Measurements from ENCODE around the gene PRAMEF11. TPM values are rescaled to one million over a fixed set of nuclear protein-coding genes. Genes with fewer than 3 reads are reported as not detected.
"Not testable (repeated sequence)": the region's sequence is repeated elsewhere in the genome, so short reads cannot be mapped to it uniquely, and the experiment has no call there.

The PRAMEF11 gene
- total RNA-seq, result not detected

DNA sequence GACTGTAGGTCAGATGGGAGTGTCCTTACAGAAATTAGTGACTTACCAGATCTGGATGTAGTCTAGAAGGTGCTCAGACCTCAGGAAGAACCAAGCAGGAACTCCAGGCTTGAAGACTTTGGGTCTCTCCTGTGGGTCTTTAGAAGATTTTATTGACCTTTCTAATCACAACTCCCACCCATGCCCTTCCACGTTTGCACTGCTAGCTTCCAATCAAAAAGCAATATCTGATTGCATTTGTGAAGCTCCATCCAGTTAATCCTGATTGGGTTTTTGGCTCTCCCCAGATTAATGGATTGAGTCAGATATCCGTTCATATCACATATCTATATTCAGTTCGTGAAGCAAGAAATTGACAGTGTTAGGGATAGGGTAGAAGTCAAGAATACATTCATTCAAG lies at the start of gene PRAMEF11:
PRAMEF11 (minus strand) TSS at position 101 of the 400 bp plus-strand sequence. CDS start 2,621 bp downstream, outside the sequence.
- DNase-seq (ENCODE audit: low spot score); H3K27me3 ChIP-seq; H3K4me1 ChIP-seq; H3K4me3 ChIP-seq; H3K9me3 ChIP-seq; H3K36me3 ChIP-seq; H3K27ac ChIP-seq: not testable (repeated sequence)

DNA sequence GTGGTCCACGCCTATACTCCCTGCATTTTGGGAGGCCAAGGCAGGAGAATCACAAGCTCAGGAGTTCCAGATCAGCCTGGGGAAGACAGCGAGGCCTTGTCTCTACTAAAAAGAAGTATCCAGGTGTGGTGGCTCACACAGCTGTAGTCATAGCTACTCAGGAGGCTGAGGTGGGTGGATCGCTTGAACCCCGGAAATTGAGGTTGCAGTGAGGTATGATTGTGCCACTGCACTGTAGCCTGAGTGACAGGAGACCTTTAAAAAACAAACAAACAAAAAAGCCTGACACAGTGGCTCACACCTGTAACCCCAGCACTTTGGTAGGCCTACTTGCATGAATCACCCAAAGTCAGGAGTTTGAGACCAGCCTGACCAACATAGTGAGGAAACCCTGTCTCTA lies 47.2 kb upstream of the PRAMEF11 start:
- H3K27ac ChIP-seq; H3K4me1 ChIP-seq; H3K36me3 ChIP-seq; DNase-seq (ENCODE audit: low spot score); H3K27me3 ChIP-seq; H3K9me3 ChIP-seq; H3K4me3 ChIP-seq: not testable (repeated sequence)

DNA sequence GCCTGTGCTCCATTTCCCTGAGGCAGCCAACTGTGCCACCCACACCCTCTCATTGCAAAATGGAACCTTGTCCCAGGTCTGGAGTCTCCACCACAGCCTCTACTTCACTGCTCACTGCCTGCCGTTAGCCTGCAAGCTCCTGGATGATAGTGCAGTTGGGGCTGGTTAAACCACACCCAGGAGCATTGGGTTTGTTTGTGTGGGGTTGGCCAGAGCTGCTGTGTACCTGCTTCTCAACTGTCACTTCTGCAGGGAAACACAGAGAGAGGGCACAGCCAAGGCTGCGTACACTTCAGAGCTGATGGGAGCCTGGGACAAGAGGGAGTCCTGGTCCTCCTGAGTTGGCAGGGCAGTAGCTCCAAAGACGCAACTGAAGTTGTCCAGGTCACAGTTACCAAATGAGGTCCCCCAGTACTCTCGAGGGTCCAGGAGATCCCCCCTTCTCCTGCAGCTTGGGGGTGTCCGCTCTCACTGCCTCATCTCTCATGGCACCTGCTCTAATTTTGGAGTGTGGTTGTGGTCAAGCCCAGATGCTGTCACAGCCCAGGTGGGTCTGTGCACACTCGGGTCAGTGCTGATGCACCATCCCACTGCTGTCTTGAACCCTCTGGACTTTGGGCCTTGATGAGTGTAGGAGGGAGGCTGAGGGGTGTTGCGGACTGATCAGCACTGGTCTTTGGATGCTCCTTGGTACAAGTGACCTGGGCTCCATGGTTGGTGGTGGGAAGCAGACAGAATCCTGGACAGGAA lies 32.1 kb upstream of the PRAMEF11 start:
- H3K4me3 ChIP-seq; H3K9me3 ChIP-seq; H3K36me3 ChIP-seq; DNase-seq (ENCODE audit: low spot score); H3K27ac ChIP-seq; H3K4me1 ChIP-seq; H3K27me3 ChIP-seq: not testable (repeated sequence)

DNA sequence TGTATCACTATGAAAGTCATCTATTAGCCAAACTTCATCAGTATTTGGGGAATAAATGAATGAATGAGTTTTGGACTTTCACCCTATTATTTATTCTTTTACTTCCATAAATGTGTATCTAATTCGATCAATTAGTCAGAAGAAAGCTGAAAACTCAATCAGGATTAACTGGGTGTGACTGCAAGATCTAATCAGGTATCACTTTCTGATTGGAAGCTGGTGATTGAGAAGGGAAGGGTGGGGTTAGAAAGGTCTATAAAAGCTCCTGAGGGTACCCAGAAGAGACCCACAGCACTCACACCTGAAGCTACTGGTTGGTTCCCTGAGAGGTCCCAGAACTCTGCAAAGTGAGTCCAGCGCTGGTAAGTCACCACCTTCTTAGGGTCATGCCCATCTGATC lies 25.6 kb upstream of the PRAMEF11 start, which contains the start of gene PRAMEF2:
PRAMEF2 (plus strand) TSS at position 301 of the 400 bp plus-strand sequence. CDS start 1,924 bp downstream, outside the sequence.
- not testable (repeated sequence) for H3K36me3 ChIP-seq; H3K4me3 ChIP-seq; H3K27me3 ChIP-seq; DNase-seq (ENCODE audit: low spot score); H3K27ac ChIP-seq; H3K9me3 ChIP-seq; H3K4me1 ChIP-seq

DNA sequence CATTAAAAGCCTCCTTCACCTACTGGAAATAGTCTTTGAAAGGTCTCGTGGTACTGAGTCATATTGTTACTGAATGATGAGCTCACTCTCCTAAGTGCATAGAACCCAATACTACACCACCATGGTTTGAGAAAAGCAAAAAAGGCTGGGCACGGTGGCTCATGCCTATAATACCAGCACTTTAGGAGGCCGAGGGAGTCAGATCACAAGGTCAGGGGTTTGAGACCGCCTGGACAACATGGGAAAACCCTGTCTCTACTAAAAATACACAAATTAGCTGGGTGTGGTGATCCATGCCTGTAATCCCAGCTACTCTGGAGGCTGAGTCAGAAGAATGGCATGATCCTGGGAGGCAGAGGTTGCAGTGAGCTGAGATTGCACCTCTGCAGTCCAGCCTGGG lies 20.6 kb upstream of the PRAMEF11 start:
- Histone ChIP-seq H3K4me3 (no peak overlapping the region), H3K36me3 (no peaks in the 10 kb centered on the region), H3K27ac (no peak overlapping the region), H3K27me3 (no peaks in the 10 kb centered on the region), H3K4me1 (no peaks in the 10 kb centered on the region), H3K9me3 (no peaks in the 10 kb centered on the region)
- TF ChIP-seq, protein P1, sequence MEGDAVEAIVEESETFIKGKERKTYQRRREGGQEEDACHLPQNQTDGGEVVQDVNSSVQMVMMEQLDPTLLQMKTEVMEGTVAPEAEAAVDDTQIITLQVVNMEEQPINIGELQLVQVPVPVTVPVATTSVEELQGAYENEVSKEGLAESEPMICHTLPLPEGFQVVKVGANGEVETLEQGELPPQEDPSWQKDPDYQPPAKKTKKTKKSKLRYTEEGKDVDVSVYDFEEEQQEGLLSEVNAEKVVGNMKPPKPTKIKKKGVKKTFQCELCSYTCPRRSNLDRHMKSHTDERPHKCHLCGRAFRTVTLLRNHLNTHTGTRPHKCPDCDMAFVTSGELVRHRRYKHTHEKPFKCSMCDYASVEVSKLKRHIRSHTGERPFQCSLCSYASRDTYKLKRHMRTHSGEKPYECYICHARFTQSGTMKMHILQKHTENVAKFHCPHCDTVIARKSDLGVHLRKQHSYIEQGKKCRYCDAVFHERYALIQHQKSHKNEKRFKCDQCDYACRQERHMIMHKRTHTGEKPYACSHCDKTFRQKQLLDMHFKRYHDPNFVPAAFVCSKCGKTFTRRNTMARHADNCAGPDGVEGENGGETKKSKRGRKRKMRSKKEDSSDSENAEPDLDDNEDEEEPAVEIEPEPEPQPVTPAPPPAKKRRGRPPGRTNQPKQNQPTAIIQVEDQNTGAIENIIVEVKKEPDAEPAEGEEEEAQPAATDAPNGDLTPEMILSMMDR (IDR thresholded peaks at IDR 0.05), result no peak
- DNase-seq (ENCODE audit: low spot score), result no peak

DNA sequence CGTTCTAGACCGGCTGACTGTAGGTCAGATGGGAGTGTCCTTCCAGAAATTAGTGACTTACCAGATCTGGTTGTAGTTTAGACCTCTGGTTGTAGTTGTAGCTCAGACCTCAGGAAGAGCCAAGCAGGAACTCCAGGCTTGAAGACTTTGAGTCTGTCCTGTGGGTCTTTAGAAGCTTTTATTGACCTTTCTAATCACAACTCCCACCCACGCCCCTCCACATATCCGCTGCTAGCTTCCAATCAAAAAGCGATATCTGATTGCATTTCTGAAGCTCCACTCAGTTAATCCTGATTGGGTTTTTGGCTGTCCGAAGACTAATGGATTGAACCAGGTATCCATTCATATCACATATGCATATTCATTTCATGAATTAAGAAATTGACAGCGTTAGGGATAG lies 17.4 kb upstream of the PRAMEF11 start, which contains the start of gene HNRNPCL1:
HNRNPCL1 (minus strand) TSS at position 101 of the 400 bp plus-strand sequence. CDS start 431 bp downstream, outside the sequence.
- not testable (repeated sequence) for DNase-seq (ENCODE audit: low spot score)

DNA sequence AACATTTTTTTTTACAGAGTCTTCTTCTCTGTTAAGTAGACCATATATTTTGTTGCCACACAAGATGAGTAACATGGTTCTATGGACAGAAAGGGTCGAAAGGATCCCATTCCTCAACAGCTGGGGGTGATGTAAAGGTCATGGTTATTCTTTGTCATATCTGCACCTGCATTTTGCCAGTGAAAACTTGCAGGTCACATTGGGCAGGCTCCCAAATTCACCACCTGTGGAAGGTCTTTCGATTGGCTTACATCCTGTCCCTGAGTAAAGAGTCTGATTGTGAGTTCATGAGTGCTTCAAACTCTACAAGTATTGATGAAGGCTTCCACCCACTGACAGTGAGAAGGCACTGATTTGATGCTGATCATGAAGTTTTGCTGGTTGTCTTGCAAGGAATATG lies 2.0 kb upstream of the PRAMEF11 start:
- H3K27me3 ChIP-seq; DNase-seq (ENCODE audit: low spot score); H3K27ac ChIP-seq; H3K9me3 ChIP-seq; H3K4me1 ChIP-seq; H3K36me3 ChIP-seq; H3K4me3 ChIP-seq: not testable (repeated sequence)

More for the DNA sequence above, 17.4 kb upstream of the PRAMEF11 start, which contains the start of gene HNRNPCL1:
- not testable (repeated sequence) for H3K9me3 ChIP-seq, H3K4me3 ChIP-seq, H3K4me1 ChIP-seq, H3K36me3 ChIP-seq, H3K27ac ChIP-seq, H3K27me3 ChIP-seq

DNA sequence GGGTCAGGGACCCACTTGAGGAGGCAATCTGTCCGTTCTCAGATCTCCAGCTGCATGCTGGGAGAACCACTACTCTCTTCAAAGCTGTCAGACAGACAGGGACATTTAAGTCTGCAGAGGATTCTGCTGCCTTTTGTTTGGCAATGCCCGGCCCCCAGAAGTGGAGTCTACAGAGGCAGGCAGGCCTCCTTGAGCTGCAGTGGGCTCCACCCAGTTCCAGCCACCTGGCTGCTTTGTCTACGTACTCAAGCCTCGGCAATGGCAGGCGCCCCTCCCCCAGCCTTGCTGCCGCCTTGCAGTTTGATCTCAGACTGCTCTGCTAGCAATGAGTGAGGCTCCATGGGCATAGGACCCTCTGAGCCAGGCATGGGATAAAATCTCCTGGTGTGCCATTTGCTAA lies 12.1 kb downstream of the PRAMEF11 start:
- not testable (repeated sequence) for H3K36me3 ChIP-seq; H3K4me1 ChIP-seq; H3K9me3 ChIP-seq; DNase-seq (ENCODE audit: low spot score); H3K27ac ChIP-seq; H3K4me3 ChIP-seq; H3K27me3 ChIP-seq

DNA sequence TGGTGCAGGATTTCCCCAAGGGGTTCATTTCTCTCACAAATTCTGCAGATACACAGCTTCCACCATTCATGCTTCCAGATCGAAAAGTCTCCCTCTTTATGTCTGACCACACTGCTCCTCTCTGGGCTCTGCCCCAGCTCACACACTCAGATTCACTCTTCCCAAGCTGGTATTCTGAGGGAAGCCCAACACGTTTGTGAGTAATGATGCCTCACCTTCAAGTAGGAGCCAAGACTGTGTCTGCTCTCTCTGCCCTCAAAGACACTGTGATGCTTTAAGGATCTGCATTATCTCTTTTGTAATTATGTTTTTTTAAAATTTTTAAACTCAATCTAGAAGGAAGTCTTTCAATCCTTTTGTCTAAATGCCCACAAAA lies 19.8 kb downstream of the PRAMEF11 start:
- Histone ChIP-seq H3K27me3 (no peaks in the 10 kb centered on the region), H3K27ac (no peak overlapping the region)
- TF ChIP-seq, protein P1 (IDR thresholded peaks at IDR 0.05), result no peak

More for the DNA sequence above, 19.8 kb downstream of the PRAMEF11 start:
- H3K9me3 ChIP-seq, result no peaks in the 10 kb centered on the region
- no peaks in the 10 kb centered on the region for H3K36me3 ChIP-seq
- no peak for DNase-seq (ENCODE audit: low spot score)
- no peak overlapping the region for H3K4me3 ChIP-seq
- H3K4me1 ChIP-seq, result no peaks in the 10 kb centered on the region

All from right atrium auricular region (tissue), 2 donors.